Gastrocnemius medialis (tissue), 4 donors: ENCODE data around the gene PRSS56.

Source experiments
- POLR2A ChIP-seq, 2 donors: fragments of 450-650 bp; IDR thresholded peaks; one replicate each; pipeline ENCODE4 v1.6.1; 2017; ENCODE audit warnings: antibody characterized with exemption in 2 of 2, mild to moderate bottlenecking in 2 of 2, moderate library complexity in 2 of 2
- TF ChIP-seq, protein P1 (sequence below), 5 experiments: fragments of 450-650 bp in 3 of 5; fragments of 200-600 bp in 2 of 5; sonication (generic) in 2 of 5; IDR thresholded peaks in 4 of 5; conservative IDR thresholded peaks in 1 of 5; 1 replicate in 4 of 5; 2 replicates in 1 of 5; pipeline ENCODE4 v1.5.1; 2016 to 2019; ENCODE audit warnings: antibody characterized with exemption in 5 of 5, mild to moderate bottlenecking in 3 of 5, moderate library complexity in 3 of 5

DNA sequence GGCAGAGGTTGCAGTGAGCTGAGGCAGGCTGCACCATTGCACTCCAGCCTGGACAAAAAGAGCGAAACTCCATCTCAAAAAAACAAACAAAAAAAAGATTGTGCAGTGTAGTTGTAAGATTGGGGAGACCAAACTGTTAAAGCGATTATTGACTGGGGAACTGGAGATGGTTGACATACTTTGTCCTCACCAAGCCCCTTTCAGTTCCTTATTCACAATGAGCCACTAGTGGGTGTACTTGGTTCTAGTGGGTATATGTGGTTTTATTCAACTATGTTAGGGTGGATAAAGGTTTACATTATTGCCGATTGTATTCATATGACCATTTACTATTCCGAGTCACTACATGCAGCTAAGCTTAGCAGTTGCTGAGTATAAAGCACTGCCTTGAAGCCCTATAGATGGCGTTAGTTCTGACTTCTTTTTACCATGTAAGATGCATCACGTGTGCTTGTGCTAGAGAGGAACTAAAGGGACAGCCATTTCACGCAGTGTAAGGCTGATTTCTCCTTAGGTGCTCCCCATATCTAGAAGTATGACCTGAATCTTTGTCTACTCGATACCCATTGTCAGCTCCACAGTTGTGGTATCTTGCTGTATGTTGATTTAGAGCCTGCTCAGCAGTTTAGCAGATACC lies 42.4 kb downstream of the PRSS56 start:
- TF ChIP-seq, protein P1, sequence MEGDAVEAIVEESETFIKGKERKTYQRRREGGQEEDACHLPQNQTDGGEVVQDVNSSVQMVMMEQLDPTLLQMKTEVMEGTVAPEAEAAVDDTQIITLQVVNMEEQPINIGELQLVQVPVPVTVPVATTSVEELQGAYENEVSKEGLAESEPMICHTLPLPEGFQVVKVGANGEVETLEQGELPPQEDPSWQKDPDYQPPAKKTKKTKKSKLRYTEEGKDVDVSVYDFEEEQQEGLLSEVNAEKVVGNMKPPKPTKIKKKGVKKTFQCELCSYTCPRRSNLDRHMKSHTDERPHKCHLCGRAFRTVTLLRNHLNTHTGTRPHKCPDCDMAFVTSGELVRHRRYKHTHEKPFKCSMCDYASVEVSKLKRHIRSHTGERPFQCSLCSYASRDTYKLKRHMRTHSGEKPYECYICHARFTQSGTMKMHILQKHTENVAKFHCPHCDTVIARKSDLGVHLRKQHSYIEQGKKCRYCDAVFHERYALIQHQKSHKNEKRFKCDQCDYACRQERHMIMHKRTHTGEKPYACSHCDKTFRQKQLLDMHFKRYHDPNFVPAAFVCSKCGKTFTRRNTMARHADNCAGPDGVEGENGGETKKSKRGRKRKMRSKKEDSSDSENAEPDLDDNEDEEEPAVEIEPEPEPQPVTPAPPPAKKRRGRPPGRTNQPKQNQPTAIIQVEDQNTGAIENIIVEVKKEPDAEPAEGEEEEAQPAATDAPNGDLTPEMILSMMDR (IDR thresholded peaks at IDR 0.05 in 4 of 5, conservative IDR thresholded peaks at IDR 0.05 in 1 of 5) = no peak
- no peak for TF ChIP-seq POLR2A (IDR thresholded peaks at IDR 0.05)
